Right ventricle myocardium inferior (tissue), 1 donor: ENCODE results near the gene MAP3K7. TPM values are rescaled to one million over a fixed set of nuclear protein-coding genes. Genes with fewer than 3 reads are reported as not detected.

ENCODE experiments used
- ATAC-seq: fragments of 200-7000 bp; cut with Tn5 transposase; one replicate; pipeline ENCODE4 v1.9.1; 2020; ENCODE audit warnings: mild to moderate bottlenecking, moderate library complexity
- DNase-seq: peaks from one replicate; pipeline ENCODE4 v3.0.0; 2021; ENCODE audit errors: missing footprints
- intact Hi-C: fragments of 100-400 bp; cut with DNase I; formaldehyde crosslinking; loops from one replicate; pipeline ENCODE4 v1.11.0; 2022
- total RNA-seq: library from RNA; stranded (reverse); fragmentation: NEBNext Ultra II Directional; extraction: Animal tissue kit (Norgen Biotek cat#: 25700); gene quantifications from one replicate; pipeline ENCODE4 v1.2.1, GENCODE V29; 2021
- donor health status: DM: no; HTN: yes; CAD: no; lungs with severe emphysema.

Gene MAP3K7
- total RNA-seq, 1 donor from 2014 or later: 15.6 TPM

GRCh38 chr6:90537027-90537426 lies 49.8 kb downstream of the MAP3K7 start:
- no peak for ATAC-seq
- intact Hi-C loops: no loop called here

GRCh38 chr6:90536520-90536919 lies 50.4 kb downstream of the MAP3K7 start:
- DNase-seq: no peak
- ATAC-seq: no peak
- intact Hi-C loops: no loop called here

More at GRCh38 chr6:90537027-90537426, 49.8 kb downstream of the MAP3K7 start:
- DNase-seq: no peak

GRCh38 chr6:90534337-90535025 lies 52.4 kb downstream of the MAP3K7 start:
- no peak for DNase-seq
- intact Hi-C loops: no loop called here
- no peak for ATAC-seq

- DNase-seq: no peak
- no peak for ATAC-seq
- intact Hi-C loops: no loop called here
These were observed 53.1 kb downstream of the MAP3K7 start for GRCh38 chr6:90533615-90534336.

- DNase-seq (no peak), ATAC-seq (no peak)
- intact Hi-C loops: no loop called here
These were observed 56.0 kb downstream of the MAP3K7 start for GRCh38 chr6:90530882-90531281.

- DNase-seq (peak; percentile 22), ATAC-seq (no peak)
- intact Hi-C loops: no loop called here
These were observed 61.5 kb downstream of the MAP3K7 start for GRCh38 chr6:90525421-90525820.

- ATAC-seq: no peak
- intact Hi-C loops: no loop called here
These were observed 63.0 kb downstream of the MAP3K7 start for GRCh38 chr6:90523779-90524310.

GRCh38 chr6:90521955-90522354 lies 64.9 kb downstream of the MAP3K7 start:
- DNase-seq (no peak), ATAC-seq (no peak)
- intact Hi-C loops: no loop called here

More at GRCh38 chr6:90523779-90524310, 63.0 kb downstream of the MAP3K7 start:
- DNase-seq: no peak

GRCh38 chr6:90516074-90516660 lies 70.7 kb downstream of the MAP3K7 start:
- DNase-seq: no peak
- ATAC-seq: no peak
- intact Hi-C loops: no loop called here

- ATAC-seq (no peak), DNase-seq (no peak)
- intact Hi-C loops: no loop called here
These were observed 72.4 kb downstream of the MAP3K7 start for GRCh38 chr6:90514496-90514895.

- DNase-seq (no peak), ATAC-seq (no peak)
- intact Hi-C loops: no loop called here
These were observed 78.1 kb downstream of the MAP3K7 start for GRCh38 chr6:90508753-90509152.

- DNase-seq (no peak), ATAC-seq (no peak)
- intact Hi-C loops: no loop called here
These were observed 83.9 kb downstream of the MAP3K7 start for GRCh38 chr6:90502866-90503407.

GRCh38 chr6:90502381-90502780 lies 84.5 kb downstream of the MAP3K7 start:
- intact Hi-C loops: no loop called here
- DNase-seq: no peak
- ATAC-seq: no peak

- intact Hi-C loops: no loop called here
- no peak for ATAC-seq
- DNase-seq: no peak
These were observed 86.4 kb downstream of the MAP3K7 start for GRCh38 chr6:90500458-90500857.

- DNase-seq (no peak), ATAC-seq (no peak)
- intact Hi-C loops: no loop called here
These were observed 89.5 kb downstream of the MAP3K7 start for GRCh38 chr6:90497411-90497810.

GRCh38 chr6:90496258-90497016 lies 90.4 kb downstream of the MAP3K7 start:
- no peak for DNase-seq
- intact Hi-C loops: no loop called here
- no peak for ATAC-seq

- ATAC-seq: no peak
- intact Hi-C loops: no loop called here
- DNase-seq: no peak
These were observed 91.6 kb downstream of the MAP3K7 start for GRCh38 chr6:90495216-90495817.

- DNase-seq (no peak), ATAC-seq (no peak)
- intact Hi-C loops: no loop called here
These were observed 92.6 kb downstream of the MAP3K7 start for GRCh38 chr6:90494067-90494780.
